T-helper 1 cell (primary cell): ENCODE measurements around the gene HMX1.

Source experiments
- DNase-seq, 5 donors: peaks; one replicate each; pipeline ENCODE4 v3.0.0-alpha.2; 2012 to 2020

HMX1 gene

DNA sequence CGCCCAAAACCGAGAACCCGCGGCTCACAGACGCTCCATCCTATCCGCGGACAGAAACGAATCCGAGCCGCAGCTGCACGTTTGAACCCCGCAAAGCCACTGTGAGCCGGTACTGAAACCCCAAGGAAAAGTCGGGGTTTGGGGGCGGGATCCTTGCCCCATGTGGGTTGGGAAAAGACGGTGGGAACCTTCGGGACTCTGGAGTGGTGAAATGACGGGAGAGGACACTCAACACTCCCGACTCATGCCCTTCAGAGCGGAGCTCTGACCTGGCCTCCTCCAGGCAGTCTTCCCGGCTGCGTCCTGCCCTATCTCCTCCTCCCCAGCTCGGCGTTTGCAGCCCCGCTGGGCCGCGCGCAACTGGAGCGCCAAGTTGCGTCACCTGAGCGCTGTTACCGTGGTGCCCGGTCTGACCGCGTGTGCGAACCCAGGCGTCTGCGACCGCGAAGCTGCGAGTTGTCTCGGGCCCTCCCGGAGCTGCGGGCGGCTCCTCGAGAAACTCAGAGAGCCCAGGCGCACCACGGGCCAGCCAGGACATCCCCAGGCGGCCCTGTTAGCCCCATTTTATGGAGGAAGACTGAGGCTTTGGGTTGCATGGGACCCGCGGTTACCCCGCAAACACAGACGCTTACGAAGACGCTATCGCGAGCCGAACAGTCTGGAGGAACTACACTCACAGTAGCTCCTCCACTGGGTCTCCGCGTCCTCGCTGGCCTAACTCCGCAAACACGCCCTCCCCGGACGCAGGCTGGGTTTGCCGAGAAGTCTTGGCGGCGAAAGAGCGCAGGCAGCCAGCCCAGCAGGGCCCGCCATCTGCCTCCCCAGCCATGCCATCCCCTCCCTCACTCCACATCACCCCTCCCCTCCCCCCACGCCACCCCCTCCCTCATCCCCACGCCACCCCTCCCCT, 20.3 kb upstream of the HMX1 start:
- DNase-seq, result peak in 1 of 5 donors; percentile 16

DNA sequence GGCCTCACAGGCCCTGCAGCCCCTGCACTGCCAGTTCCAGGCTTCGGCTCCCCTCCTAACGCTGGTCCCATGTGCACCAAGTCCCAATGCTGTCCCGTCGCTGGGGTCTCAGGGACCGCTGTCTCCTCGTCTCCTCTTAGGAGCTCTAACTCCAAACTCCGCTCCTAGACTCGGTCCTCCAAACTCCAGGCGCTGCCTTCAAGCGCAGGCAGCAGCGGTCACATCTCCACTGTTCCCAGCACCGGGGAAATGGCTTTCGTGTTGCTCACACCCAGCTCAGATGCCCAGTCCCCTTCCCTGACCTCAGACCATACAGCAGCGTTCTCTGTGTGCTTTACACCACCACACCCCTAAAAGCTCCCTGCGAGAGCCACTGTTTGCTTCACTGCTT, 19.6 kb upstream of the HMX1 start:
- no peak for DNase-seq

- DNase-seq, result no peak
Measured at GRCh38 chr4:8888856-8889255, 17.2 kb upstream of the HMX1 start.

DNA sequence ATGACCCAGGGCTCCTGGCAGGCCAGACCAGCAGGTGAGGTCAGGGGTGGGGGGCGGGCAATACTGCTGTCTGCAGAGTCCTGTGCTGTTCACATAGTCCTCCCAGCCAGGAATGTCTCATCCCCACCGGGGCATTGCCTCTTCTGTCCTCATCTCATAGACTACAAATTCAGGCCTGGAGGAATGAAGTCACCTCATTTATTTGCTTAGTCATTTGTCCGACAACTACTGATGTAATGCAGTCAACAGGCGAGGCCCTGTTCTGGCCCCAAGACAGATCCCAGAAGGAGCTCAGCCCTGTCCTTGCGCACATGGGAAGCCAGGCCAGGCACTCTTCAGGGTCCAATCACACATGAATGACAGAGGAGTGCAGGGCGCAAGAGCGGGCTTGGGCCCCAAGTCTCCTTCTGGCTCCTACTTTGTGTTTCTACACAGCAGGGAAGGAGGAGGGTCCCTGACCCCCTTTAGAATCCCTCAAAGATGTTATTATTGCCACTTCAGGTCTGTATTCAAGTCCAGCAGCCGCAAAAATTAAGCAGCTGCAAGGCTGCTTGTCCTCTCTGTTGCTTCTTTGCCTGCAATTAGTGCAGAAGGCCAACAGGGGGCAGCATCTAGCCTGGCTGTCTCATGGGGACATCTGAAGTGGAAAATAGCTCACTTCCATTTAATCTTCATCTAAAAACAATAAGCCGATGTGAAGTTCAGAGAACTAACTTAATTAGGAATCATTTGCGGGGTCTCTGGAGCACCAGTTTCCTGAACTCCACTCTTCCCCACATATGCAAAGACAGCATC, 15.2 kb upstream of the HMX1 start:
- DNase-seq, result no peak

- no peak for DNase-seq
Measured at GRCh38 chr4:8882239-8882638, 10.6 kb upstream of the HMX1 start.

GRCh38 chr4:8880851-8881250, 9.2 kb upstream of the HMX1 start:
- DNase-seq, result no peak

DNA sequence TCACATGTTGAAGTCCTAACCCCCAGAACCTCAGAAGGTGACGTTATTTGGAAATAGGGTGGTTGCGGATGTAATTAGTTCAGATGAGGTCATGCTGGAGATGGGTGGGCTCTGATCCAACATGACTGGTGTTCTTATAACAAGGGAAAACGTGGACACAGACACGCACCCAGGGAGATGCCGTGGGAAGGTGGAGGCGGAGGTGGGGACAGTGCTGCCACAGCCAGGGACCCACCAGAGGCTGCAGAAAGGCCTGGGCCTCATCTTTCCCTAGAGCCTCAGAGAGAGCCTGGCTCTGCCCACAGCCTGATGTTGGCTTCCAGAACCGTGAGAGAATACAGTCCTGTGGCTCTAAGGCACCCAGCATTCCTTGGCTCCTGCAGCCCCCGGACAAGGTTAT, 7.9 kb upstream of the HMX1 start:
- no peak for DNase-seq

DNA sequence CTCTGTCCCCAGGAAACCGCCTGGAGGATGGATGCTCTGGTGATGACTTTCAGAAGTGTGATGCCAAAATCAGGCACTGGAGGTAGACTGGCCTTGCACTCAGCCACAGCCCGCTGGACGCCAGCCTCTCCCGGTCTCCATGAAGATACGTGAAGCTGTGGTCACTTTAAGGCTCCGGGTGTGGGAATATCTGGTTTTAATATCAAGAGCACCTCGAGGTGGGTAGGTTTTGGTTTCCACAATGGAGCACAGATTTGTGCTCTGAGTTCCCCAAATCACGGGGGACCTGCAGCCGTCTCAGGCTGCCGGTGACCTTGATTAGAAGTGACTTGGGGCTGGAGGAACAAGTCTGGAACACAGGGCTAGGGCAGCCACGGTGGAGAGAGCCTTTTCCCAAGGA, 6.8 kb upstream of the HMX1 start:
- no peak for DNase-seq

DNA sequence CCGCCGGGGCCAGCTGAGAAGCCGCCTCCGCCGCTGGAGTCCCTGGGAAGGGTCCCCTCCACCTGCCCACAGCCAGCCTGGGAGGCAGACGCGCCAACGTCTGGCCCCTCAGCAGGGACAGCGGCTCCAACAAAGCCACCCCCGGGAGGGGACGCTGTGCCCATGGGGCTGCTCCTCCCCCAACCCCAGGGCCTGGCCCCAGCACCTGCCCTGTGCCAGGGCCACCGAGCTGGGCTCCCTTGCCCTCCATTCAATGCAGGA, 6.1 kb upstream of the HMX1 start:
- DNase-seq, result no peak

DNA sequence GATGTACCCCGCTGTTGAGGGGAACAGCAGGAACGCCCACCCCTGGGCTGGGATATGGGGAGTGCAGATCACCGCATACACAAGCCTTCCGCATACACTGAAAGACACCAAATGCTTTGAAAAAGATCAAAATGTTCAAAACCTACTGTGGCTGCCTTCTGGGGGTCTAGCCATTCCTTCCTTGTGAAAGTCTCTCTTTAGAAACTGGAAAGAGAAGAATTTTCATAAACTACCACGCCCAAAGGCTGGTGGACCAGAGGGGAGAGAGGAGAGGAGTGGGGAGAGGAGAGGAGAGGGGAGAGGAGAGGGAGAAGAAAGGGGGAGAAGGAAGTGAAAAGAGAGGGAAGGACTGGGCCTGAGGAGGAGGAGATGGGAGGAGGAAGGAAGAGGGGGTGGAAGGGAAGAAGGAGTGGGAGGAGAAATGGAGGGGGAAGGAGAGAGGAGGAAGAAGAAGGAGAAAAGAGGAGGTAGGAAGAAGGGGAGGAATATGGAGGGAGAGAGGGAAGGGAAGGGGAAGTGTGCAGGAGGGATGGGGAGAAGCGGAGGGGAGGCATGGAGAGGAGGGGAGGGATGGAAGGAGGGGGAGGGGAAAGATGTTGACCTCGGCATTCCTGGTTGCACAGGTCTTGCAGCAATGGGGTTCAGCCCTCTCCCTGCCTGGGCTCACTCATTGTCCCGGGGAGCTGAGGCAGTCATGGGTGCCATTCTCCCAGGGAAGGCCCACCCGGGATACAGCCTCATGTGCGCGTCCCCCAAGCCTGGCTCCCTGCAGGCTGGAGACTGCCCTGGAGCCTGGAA, 5.5 kb upstream of the HMX1 start:
- no peak for DNase-seq

- no peak for DNase-seq
Measured at GRCh38 chr4:8874896-8875680, 3.4 kb upstream of the HMX1 start.

DNA sequence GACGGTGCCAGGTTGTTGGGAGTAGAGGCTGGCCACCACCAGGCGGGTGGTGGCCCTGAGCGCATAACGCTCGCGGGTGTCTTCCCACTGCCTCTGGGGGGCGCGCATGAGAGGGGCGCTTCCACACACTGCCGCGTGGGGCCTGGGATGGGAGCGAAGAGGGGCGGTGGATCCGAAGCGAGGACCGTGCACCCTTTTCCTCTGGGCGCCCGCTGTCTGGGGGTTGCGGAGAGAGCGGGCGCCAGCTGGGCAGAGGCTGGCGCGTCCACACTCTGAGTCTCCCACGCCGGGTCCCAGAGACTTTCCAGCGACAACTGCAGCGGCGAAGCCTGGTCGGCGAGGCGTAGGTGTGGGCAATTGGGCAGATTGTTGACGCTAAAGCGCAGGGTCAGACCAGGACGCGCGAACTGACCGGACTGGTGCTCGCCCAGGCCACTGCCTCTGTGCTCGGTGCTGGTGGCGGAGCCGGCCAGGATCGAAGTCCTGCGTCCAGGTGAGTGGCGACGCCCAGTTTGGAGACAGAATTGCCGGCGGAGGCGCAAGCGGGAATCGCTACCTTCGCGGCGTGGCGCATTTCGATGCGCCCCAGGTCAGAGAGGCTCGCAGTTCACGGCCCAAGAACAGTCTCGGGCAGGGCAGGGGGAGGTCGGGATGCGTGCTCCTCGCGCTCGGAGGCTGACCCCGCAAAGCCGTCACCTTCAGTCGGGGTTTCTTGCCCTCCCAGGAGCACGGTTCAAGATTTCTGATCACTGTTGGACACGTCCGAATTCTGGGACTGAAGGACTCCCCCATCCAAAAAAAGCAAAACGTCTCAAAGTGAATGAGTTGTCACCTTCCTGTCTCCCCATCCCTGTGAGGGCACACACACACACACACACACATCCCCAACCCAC, 2.6 kb upstream of the HMX1 start:
- no peak for DNase-seq

DNA sequence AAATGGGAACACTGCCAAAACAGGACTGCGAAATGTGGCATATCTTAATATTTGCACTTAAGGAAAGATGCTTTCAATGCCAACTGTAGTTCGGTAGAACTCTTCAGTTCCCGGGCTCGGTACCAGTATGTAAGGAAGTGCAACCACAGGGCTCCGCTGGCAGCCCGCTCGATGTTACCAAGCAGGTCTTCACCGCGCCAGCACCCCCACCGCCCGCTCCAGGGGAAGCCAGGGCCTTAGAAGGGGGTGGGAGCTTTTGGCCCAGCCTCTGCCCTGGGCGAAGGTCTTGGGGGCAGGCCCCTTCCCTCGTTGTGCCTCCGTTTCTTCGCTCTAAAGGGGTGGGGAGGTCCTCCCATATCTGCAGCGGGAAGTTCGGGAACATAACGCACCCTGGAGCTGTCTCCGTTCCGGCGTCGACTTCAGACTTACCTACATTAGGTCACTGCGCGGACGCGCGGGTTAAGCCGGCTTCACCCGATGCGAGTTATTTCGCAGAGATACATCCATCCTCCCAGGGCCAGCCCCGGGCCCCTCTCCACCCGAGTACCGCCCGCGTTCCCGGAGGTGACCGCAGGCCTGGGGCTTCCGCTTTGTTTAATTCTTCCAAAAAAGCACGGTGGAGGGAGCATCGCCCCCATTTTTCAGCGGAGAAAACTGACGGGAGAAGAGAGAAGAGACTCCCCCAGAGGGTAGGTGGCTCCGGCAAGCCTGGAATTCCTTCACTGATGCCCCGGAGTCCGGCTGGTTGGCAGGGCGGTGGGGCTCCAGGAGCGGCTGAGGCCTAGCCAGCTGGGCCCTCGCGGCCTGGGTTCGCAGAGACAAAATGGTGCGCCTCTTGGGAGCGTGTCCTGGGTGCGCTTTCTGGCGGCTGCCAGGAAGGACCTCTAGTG, 1.0 kb upstream of the HMX1 start:
- DNase-seq, result no peak

- DNase-seq, result no peak
Measured at GRCh38 chr4:8870647-8871416, 807 bp downstream of the HMX1 start.

GRCh38 chr4:8869898-8870646, 1.6 kb downstream of the HMX1 start:
- DNase-seq, result no peak

- no peak for DNase-seq
Measured at GRCh38 chr4:8869002-8869897, 2.4 kb downstream of the HMX1 start.

DNA sequence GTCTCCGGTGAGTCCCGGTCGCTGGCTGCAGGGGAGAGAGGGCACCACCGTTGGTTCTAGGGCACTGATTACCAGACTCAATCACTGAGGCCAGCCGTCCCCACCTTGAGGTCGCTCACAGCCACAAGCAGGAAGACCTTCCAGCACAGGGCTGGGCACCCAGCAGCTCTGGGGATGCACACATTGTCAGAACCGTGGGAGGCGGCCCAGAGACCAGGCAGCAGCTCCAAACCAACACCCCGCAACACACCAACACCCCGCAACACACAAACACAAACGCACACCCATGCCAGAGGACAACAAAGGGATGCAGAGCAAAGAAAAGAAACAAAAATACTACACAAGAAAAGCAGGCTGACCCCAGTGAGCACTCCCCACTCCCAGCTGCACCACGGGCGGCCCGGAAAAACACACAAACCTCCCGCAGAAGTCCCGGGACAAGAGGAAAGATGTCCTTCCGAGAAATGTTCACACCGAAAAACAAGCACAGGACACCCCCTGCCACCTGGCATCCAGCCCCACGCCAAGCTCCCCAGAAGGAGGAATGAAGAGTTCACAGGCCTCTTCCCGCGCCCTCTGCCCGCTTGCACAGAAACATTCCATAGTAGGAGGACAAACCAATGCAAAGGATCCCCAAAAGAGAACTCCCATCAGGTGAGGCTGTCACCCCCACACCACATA, 3.2 kb downstream of the HMX1 start:
- no peak for DNase-seq
